Tibial artery (tissue), 4 donors: ENCODE results near the gene SLC15A4.

ENCODE experiments used
- DNase-seq, 2 donors: peaks; one replicate each; pipeline ENCODE4 v3.0.0-alpha.2; 2019
- H3K27ac ChIP-seq, 2 donors: fragments of 200-600 bp; sonication (generic) in 1 of 2; 1 replicate in 1 of 2; 2 replicates in 1 of 2; pipeline ENCODE4 v1.5.1; 2018 to 2019; ENCODE audit warnings: mild to moderate bottlenecking in 1 of 2
- H3K27me3 ChIP-seq, 2 donors: fragments of 200-600 bp; sonication (generic) in 1 of 2; one replicate each; pipeline versions ENCODE4 v1.5.1 to v1.6.0; 2016 to 2019
- H3K36me3 ChIP-seq, 3 donors: fragments of 200-600 bp; sonication (generic) in 2 of 3; one replicate each; pipeline ENCODE4 v1.5.1; 2016 to 2019; ENCODE audit warnings: mild to moderate bottlenecking in 2 of 3
- H3K4me1 ChIP-seq, 4 donors: fragments of 200-600 bp; sonication (generic) in 2 of 4; 1 replicate in 3 of 4; 2 replicates in 1 of 4; pipeline ENCODE4 v1.5.1; 2016 to 2019
- H3K4me3 ChIP-seq, 2 donors: fragments of 200-600 bp; sonication (generic) in 1 of 2; 1 replicate in 1 of 2; 2 replicates in 1 of 2; pipeline ENCODE4 v1.5.1; 2018 to 2019; ENCODE audit warnings: mild to moderate bottlenecking in 2 of 2
- H3K9me3 ChIP-seq, 3 donors: fragments of 200-600 bp; sonication (generic) in 1 of 3; one replicate each; pipeline ENCODE4 v1.5.1; 2016 to 2019
- CTCF ChIP-seq, 2 experiments: fragments of 200-600 bp in 1 of 2; fragments of 450-650 bp in 1 of 2; IDR thresholded peaks; one replicate each; pipeline ENCODE4 v1.5.1; 2017 to 2019; ENCODE audit warnings: antibody characterized with exemption in 2 of 2, mild to moderate bottlenecking in 1 of 2, moderate library complexity in 1 of 2
- intact Hi-C: fragments of 100-400 bp; cut with DNase I; formaldehyde crosslinking; loops from one replicate; pipeline ENCODE4 v1.15.0; 2023; ENCODE audit warnings: low total_unique reads

The SLC15A4 gene

GRCh38 chr12:128766738-128767501 lies 56.8 kb downstream of the SLC15A4 start:
- DNase-seq = no peak
- H3K36me3 ChIP-seq = no peaks in the 10 kb centered on the region
- no peak for TF ChIP-seq CTCF (IDR thresholded peaks at IDR 0.05)
- no peak overlapping the region for H3K27ac ChIP-seq
- peaks cover 0 to 29% of the 10 kb centered on the region in 2 donors for H3K27me3 ChIP-seq
- H3K9me3 ChIP-seq = no peaks in the 10 kb centered on the region
- no peak overlapping the region for H3K4me3 ChIP-seq
- intact Hi-C loops = no loop called here
- no peaks in the 10 kb centered on the region for H3K4me1 ChIP-seq

- no peaks in the 10 kb centered on the region for H3K4me1 ChIP-seq
- peaks cover 0 to 37% of the 10 kb centered on the region in 2 donors for H3K27me3 ChIP-seq
- no peaks in the 10 kb centered on the region for H3K36me3 ChIP-seq
- H3K27ac ChIP-seq = no peak overlapping the region
- intact Hi-C loops = no loop called here
- TF ChIP-seq CTCF (IDR thresholded peaks at IDR 0.05) = no peak
- DNase-seq = no peak
- H3K4me3 ChIP-seq = no peak overlapping the region
- no peaks in the 10 kb centered on the region for H3K9me3 ChIP-seq
These were observed 60.4 kb downstream of the SLC15A4 start for GRCh38 chr12:128763395-128763794.

- no peak overlapping the region for H3K27ac ChIP-seq
- no peaks in the 10 kb centered on the region for H3K36me3 ChIP-seq
- TF ChIP-seq CTCF (IDR thresholded peaks at IDR 0.05) = no peak
- peaks cover 0 to 28% of the 10 kb centered on the region in 2 donors for H3K27me3 ChIP-seq
- intact Hi-C loops = no loop called here
- no peak overlapping the region for H3K4me3 ChIP-seq
- no peaks in the 10 kb centered on the region for H3K9me3 ChIP-seq
- no peaks in the 10 kb centered on the region for H3K4me1 ChIP-seq
- no peak for DNase-seq
These were observed 62.4 kb downstream of the SLC15A4 start for GRCh38 chr12:128761379-128761790.

DNA sequence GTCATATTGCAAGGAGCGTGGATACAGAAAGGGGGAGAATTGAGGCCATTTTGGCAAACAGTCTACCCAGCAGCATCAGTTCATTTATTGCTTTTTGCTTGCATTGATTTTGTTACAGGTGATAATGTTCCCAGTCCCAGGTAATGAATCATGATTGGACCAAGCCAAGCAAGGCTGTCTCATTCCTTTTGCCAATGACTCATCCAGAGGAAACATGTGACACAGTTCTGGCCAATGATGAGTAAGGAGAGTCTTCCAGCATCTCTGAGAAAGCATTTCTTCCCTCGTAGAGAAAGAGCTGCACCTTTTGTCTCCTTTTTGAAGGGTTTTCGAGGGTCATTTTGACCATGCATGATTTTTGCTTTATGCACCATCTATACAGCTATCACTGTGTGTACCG lies 68.2 kb downstream of the SLC15A4 start:
- no peak overlapping the region for H3K27ac ChIP-seq
- DNase-seq = no peak
- peaks cover 0 to 5% of the 10 kb centered on the region in 2 donors for H3K27me3 ChIP-seq
- no peak overlapping the region for H3K4me3 ChIP-seq
- H3K36me3 ChIP-seq = no peaks in the 10 kb centered on the region
- H3K4me1 ChIP-seq = no peaks in the 10 kb centered on the region
- no peaks in the 10 kb centered on the region for H3K9me3 ChIP-seq
- intact Hi-C loops = no loop called here
- no peak for TF ChIP-seq CTCF (IDR thresholded peaks at IDR 0.05)

GRCh38 chr12:128754275-128754674 lies 69.5 kb downstream of the SLC15A4 start:
- H3K4me1 ChIP-seq = no peaks in the 10 kb centered on the region
- TF ChIP-seq CTCF (IDR thresholded peaks at IDR 0.05) = no peak
- H3K27ac ChIP-seq = no peak overlapping the region
- no peaks in the 10 kb centered on the region for H3K9me3 ChIP-seq
- H3K27me3 ChIP-seq = no peaks in the 10 kb centered on the region
- intact Hi-C loops = no loop called here
- no peak for DNase-seq
- no peak overlapping the region for H3K4me3 ChIP-seq
- H3K36me3 ChIP-seq = no peaks in the 10 kb centered on the region
